K562 (cell line): ENCODE data around the gene OCIAD1. TPM values are rescaled to one million over a fixed set of nuclear protein-coding genes. Genes with fewer than 3 reads are reported as not detected.

Experiments used
- BCL6 ChIP-seq: fragments of 250-450 bp; sonication (Bioruptor Pico); IDR thresholded peaks from 2 replicates; pipeline ENCODE4 v1.4.0; 2020
- BHLHE40 ChIP-seq: IDR thresholded peaks from 2 replicates; pipeline ENCODE4 v1.6.1; 2011; ENCODE audit warnings: low read length, improper control_type of control experiment
- CCNT2 ChIP-seq: IDR thresholded peaks from 2 replicates; pipeline ENCODE4 v1.6.1; 2011; ENCODE audit warnings: borderline replicate concordance, low read depth, mild to moderate bottlenecking, moderate library complexity, mixed read lengths, low read length; ENCODE audit not compliant: insufficient read length; ENCODE audit errors: extremely low read depth
- DACH1 ChIP-seq: fragments of 450-650 bp; IDR thresholded peaks from 2 replicates; pipeline ENCODE4 v1.6.1; 2018; ENCODE audit not compliant: partially characterized antibody
- EGR1 ChIP-seq: fragments of 450-650 bp; conservative IDR thresholded peaks from 2 replicates; pipeline ENCODE4 v1.6.1; 2017; ENCODE audit warnings: mild to moderate bottlenecking
- FOXJ2 ChIP-seq: fragments of 200-800 bp; sonication (Bioruptor generic); IDR thresholded peaks from 2 replicates; pipeline ENCODE4 v1.6.1; 2016; ENCODE audit warnings: missing genetic modification characterization, missing compliant biosample characterization
- FOXJ3 ChIP-seq: sonication (generic); formaldehyde crosslinking; IDR thresholded peaks from 2 replicates; pipeline ENCODE4 v1.4.0; 2020; ENCODE audit warnings: mild to moderate bottlenecking, missing genetic modification reagents
- KDM1A ChIP-seq, 2 experiments: fragments of 450-650 bp; IDR thresholded peaks; 2 replicates each; pipeline ENCODE4 v1.6.1; 2016; ENCODE audit warnings: mild to moderate bottlenecking in 2 of 2
- MAFF ChIP-seq: IDR thresholded peaks from 2 replicates; pipeline ENCODE4 v1.6.1; 2012; ENCODE audit warnings: low read length, improper control_type of control experiment
- POLR3G ChIP-seq: IDR thresholded peaks from 2 replicates; pipeline ENCODE4 v1.6.1; 2011; ENCODE audit not compliant: insufficient read length, insufficient replicate concordance; ENCODE audit errors: extremely low read depth
- RBM25 ChIP-seq: fragments of 200-400 bp; formaldehyde crosslinking; IDR thresholded peaks from 2 replicates; pipeline ENCODE4 v1.6.1; 2018; ENCODE audit warnings: low read length, low read depth, moderate library complexity; ENCODE audit not compliant: severe bottlenecking
- RCOR1 ChIP-seq, 2 experiments: IDR thresholded peaks; 2 replicates each; pipeline ENCODE4 v1.6.1; 2012; ENCODE audit warnings: low read depth in 2 of 2, low read length in 2 of 2, borderline replicate concordance in 1 of 2, improper control_type of control experiment in 1 of 2
- SLC30A9 ChIP-seq: fragments of 250-450 bp; sonication (Bioruptor Pico); IDR thresholded peaks from 2 replicates; pipeline ENCODE4 v1.8.0; 2022; ENCODE audit warnings: mild to moderate bottlenecking, moderate library complexity
- TFAM ChIP-seq: fragments of 250-450 bp; sonication (Bioruptor Pico); conservative IDR thresholded peaks from 2 replicates; pipeline ENCODE4 v1.5.0; 2021; ENCODE audit warnings: mild to moderate bottlenecking, moderate library complexity
- THRAP3 ChIP-seq: fragments of 450-650 bp; IDR thresholded peaks from 2 replicates; pipeline ENCODE4 v1.6.1; 2016; ENCODE audit warnings: mild to moderate bottlenecking, inconsistent platforms, borderline replicate concordance
- ZBTB8A ChIP-seq: fragments of 450-650 bp; IDR thresholded peaks from 2 replicates; pipeline ENCODE4 v1.6.1; 2018; ENCODE audit warnings: mild to moderate bottlenecking, moderate library complexity; ENCODE audit not compliant: partially characterized antibody
- ZFP1 ChIP-seq: fragments of 450-650 bp; formaldehyde crosslinking; IDR thresholded peaks from 2 replicates; pipeline ENCODE4 v1.4.0; 2020; ENCODE audit warnings: mild to moderate bottlenecking, mixed read lengths
- ZFX ChIP-seq: sonication (generic); formaldehyde crosslinking; IDR thresholded peaks from 2 replicates; pipeline ENCODE4 v1.8.0; 2022; ENCODE audit warnings: mild to moderate bottlenecking, missing genetic modification reagents, moderate library complexity
- ZNF140 ChIP-seq: fragments of 250-450 bp; sonication (Bioruptor Pico); IDR thresholded peaks from 2 replicates; pipeline ENCODE4 v1.8.0; 2021; ENCODE audit warnings: moderate library complexity, mild to moderate bottlenecking, inconsistent platforms
- ZNF507 ChIP-seq: conservative IDR thresholded peaks from 2 replicates; pipeline ENCODE4 v1.6.1; 2017; ENCODE audit warnings: missing genetic modification characterization, missing compliant biosample characterization
- ZNF766 ChIP-seq: fragments of 200-800 bp; sonication (Bioruptor generic); conservative IDR thresholded peaks from 2 replicates; pipeline ENCODE4 v1.6.1; 2016; ENCODE audit warnings: missing genetic modification characterization, missing compliant biosample characterization
- polyA plus RNA-seq, 8 experiments: library from polyadenylated mRNA; depleted of rRNA in 4 of 8; stranded (reverse) in 5 of 8; unstranded in 3 of 8; fragments of >200 nt; fragmentation: Nextera tagmentation in 2 of 8; fragmentation: Illumina TruSeq in 1 of 8; extraction: Ambion mirVana in 2 of 8; extraction: Trizol in 1 of 8; gene quantifications; 2 replicates each; pipeline versions ENCODE4 v1.2.1 to v1.2.3, GENCODE V29; 2011 to 2014; ENCODE audit warnings: inconsistent platforms in 1 of 8, missing spikeins in 1 of 8
- total RNA-seq, 7 experiments: library from RNA; depleted of rRNA in 6 of 7; stranded (reverse); fragments of >200 nt in 6 of 7; fragmentation: Illumina TruSeq in 2 of 7; extraction: Trizol in 2 of 7; gene quantifications; 2 replicates each; pipeline versions ENCODE4 v1.2.1 to v1.2.3, GENCODE V29; 2011 to 2021; ENCODE audit warnings: low replicate concordance in 1 of 7
- TF ChIP-seq, protein P1 (sequence below): fragments of 250-450 bp; sonication (Bioruptor Pico); IDR thresholded peaks from 2 replicates; pipeline ENCODE4 v1.4.0; 2020; ENCODE audit warnings: mild to moderate bottlenecking, moderate library complexity, borderline replicate concordance
- TF ChIP-seq, protein P2 (sequence below): fragments of 250-450 bp; sonication (Bioruptor Pico); IDR thresholded peaks from 2 replicates; pipeline ENCODE4 v1.4.0; 2020
- TF ChIP-seq, protein P3 (sequence below): sonication (generic); formaldehyde crosslinking; IDR thresholded peaks from 2 replicates; pipeline ENCODE4 v1.8.1; 2023; ENCODE audit warnings: mild to moderate bottlenecking, missing genetic modification reagents, moderate library complexity

OCIAD1 gene
- total and polyA plus RNA-seq, 9 of the 15 experiments (the other 6 are each of a cell fraction or from before 2014, with no cell fraction given) = 99.0 to 358 (median 196) TPM

DNA sequence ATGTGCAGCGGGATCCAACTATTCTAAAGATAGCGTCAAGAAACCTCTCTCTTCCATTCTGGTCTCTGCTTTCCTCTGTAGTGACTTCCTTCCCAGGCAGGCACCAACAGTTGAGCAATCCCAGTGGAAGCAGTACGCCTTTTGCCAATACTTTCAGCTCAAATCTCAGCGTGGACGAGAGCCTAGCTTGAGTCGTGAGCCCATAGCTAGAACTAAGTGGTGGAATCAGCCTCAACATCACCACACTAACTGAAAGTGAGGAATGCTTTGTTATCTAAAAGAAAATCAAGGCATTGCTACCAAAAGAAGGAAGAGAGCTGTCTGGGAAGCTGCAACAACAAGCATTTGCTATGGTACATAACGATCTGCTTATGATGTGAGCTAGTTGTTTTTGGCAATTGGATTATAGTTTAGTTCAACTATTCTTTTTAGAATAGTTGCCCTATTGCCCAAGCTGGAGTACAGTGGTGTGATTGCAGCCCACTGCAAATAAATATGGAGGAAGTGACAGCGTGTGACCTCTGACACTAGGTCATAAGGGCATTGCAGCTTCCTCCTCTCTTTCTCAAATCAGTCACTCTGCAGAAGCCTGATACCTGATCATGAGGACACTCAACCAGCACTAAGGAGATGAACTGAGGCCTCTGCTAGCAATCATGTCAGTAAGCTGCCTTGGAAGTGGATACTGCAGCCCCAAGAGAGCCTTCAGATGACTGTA lies 26.1 kb upstream of the OCIAD1 start (continued):
- TF ChIP-seq, protein P1, sequence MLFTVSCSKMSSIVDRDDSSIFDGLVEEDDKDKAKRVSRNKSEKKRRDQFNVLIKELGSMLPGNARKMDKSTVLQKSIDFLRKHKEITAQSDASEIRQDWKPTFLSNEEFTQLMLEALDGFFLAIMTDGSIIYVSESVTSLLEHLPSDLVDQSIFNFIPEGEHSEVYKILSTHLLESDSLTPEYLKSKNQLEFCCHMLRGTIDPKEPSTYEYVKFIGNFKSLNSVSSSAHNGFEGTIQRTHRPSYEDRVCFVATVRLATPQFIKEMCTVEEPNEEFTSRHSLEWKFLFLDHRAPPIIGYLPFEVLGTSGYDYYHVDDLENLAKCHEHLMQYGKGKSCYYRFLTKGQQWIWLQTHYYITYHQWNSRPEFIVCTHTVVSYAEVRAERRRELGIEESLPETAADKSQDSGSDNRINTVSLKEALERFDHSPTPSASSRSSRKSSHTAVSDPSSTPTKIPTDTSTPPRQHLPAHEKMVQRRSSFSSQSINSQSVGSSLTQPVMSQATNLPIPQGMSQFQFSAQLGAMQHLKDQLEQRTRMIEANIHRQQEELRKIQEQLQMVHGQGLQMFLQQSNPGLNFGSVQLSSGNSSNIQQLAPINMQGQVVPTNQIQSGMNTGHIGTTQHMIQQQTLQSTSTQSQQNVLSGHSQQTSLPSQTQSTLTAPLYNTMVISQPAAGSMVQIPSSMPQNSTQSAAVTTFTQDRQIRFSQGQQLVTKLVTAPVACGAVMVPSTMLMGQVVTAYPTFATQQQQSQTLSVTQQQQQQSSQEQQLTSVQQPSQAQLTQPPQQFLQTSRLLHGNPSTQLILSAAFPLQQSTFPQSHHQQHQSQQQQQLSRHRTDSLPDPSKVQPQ (CRISPR knock-in tag) = no peak
- TF ChIP-seq ZNF507 (tag) (no peak), FOXJ3 (no peak), ZNF140 (no peak), BCL6 (CRISPR knock-in tag) (no peak), TFAM (CRISPR knock-in tag) (no peak), EGR1 (no peak), MAFF (no peak), POLR3G (no peak), ZFP1 (CRISPR knock-in tag) (no peak), RBM25 (no peak), RCOR1 (IDR thresholded peaks at IDR 0.05; ENCODE audit: borderline replicate concordance in 1 of 2, low read depth in 2 of 2, low read length in 2 of 2) (peak; percentile 57 to 90; a peak in 3 of 4 replicates), CCNT2 (no peak), ZBTB8A (no peak), SLC30A9 (CRISPR knock-in tag) (no peak), DACH1 (no peak), FOXJ2 (tag) (no peak), ZNF766 (CRISPR knock-in tag) (no peak), KDM1A (IDR thresholded peaks at IDR 0.05) (peak; percentile 84 to 92; a peak in 3 of 4 replicates), BHLHE40 (0 out of 2 replicates have a peak, but pooled peaks have one; percentile 12), THRAP3 (no peak), ZFX (no peak)
- TF ChIP-seq, protein P2, sequence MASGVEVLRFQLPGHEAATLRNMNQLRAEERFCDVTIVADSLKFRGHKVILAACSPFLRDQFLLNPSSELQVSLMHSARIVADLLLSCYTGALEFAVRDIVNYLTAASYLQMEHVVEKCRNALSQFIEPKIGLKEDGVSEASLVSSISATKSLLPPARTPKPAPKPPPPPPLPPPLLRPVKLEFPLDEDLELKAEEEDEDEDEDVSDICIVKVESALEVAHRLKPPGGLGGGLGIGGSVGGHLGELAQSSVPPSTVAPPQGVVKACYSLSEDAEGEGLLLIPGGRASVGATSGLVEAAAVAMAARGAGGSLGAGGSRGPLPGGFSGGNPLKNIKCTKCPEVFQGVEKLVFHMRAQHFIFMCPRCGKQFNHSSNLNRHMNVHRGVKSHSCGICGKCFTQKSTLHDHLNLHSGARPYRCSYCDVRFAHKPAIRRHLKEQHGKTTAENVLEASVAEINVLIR = no peak
- TF ChIP-seq, protein P3, sequence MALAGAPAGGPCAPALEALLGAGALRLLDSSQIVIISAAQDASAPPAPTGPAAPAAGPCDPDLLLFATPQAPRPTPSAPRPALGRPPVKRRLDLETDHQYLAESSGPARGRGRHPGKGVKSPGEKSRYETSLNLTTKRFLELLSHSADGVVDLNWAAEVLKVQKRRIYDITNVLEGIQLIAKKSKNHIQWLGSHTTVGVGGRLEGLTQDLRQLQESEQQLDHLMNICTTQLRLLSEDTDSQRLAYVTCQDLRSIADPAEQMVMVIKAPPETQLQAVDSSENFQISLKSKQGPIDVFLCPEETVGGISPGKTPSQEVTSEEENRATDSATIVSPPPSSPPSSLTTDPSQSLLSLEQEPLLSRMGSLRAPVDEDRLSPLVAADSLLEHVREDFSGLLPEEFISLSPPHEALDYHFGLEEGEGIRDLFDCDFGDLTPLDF = no peak
